Pancreas (tissue), 10 donors: ENCODE measurements around the gene TPPP. TPM values are rescaled to one million over a fixed set of nuclear protein-coding genes. Genes with fewer than 3 reads are reported as not detected.

Source experiments
- ATAC-seq, 4 donors: fragments of 200-7000 bp; cut with Tn5 transposase; one replicate each; pipeline versions ENCODE4 v1.8.0 to v1.9.1; 2020; ENCODE audit warnings: mild to moderate bottlenecking in 4 of 4, moderate library complexity in 4 of 4
- DNase-seq, 6 donors: peaks; one replicate each; pipeline ENCODE4 v3.0.0-alpha.2; 2020
- FAIRE-seq: peaks from 2 replicates; lab custom pipeline; 2012; peaks lifted over from hg19 to GRCh38; lab: Jason Lieb, UNC
- H3K27ac ChIP-seq, 4 donors: fragments of 200-600 bp; sonication (generic); 1 replicate in 3 of 4; 2 replicates in 1 of 4; pipeline versions ENCODE4 v1.5.0 to v1.8.0; 2020
- H3K27me3 ChIP-seq, 4 donors: fragments of 200-600 bp; one replicate each; pipeline ENCODE4 v1.8.0; 2021
- H3K36me3 ChIP-seq, 3 donors: fragments of 200-600 bp; sonication (generic) in 1 of 3; one replicate each; pipeline versions ENCODE4 v1.5.0 to v1.8.0; 2020 to 2021
- H3K4me1 ChIP-seq, 3 donors: fragments of 200-600 bp; one replicate each; pipeline ENCODE4 v1.8.0; 2021
- H3K4me3 ChIP-seq, 4 donors: fragments of 200-600 bp; sonication (generic) in 2 of 4; one replicate each; pipeline versions ENCODE4 v1.5.0 to v1.8.0; 2020 to 2021
- H3K9me3 ChIP-seq, 4 donors: fragments of 200-600 bp; one replicate each; pipeline ENCODE4 v1.8.0; 2021
- WGBS, 2 donors: extraction: QIAGEN DNeasy Blood & Tissue Kit; methylation state at CpG; one replicate each; pipeline ENCODE4 v1.1.7; 2013; 5-methylcytosine and 5-hydroxymethylcytosine counted together
- intact Hi-C, 3 donors: fragments of 100-400 bp; cut with DNase I; formaldehyde crosslinking; loops; one replicate each; pipeline versions ENCODE4 v1.11.1 to v1.14.2; 2022
- polyA plus RNA-seq, 2 donors: library from polyadenylated mRNA; stranded (reverse); fragments of 200-250 nt; gene quantifications; one replicate each; pipeline ENCODE4 v1.2.3, GENCODE V29; 2013
- total RNA-seq, 6 donors: library from RNA; stranded (reverse); fragmentation: NEBNext Ultra II Directional in 4 of 6; extraction: Animal tissue kit (Norgen Biotek cat#: 25700) in 4 of 6; gene quantifications; one replicate each; pipeline versions ENCODE4 v1.2.1 to v1.2.4, GENCODE V29; 2021 to 2023
- TF ChIP-seq, protein P1 (sequence below), 4 donors: fragments of 200-600 bp; sonication (generic) in 3 of 4; IDR thresholded peaks; one replicate each; pipeline versions ENCODE4 v1.5.0 to v1.8.0; 2021; ENCODE audit warnings: antibody characterized with exemption in 4 of 4
- donor health status: healthy with polysubstance abuse.
- donor health status: DM: no; HTN: no; CAD: no; lungs with moderate emphysema.
- donor health status: DM: no; HTN: no; CAD: no.
- donor health status: control.
- donor health status: control.
- donor health status: Bipolar disorder and iron deficiency.
- donor health status: DM: yes; HTN: yes; CAD: no.
- donor health status: DM: no; HTN: no; CAD: no.
- donor health status: DM: no; HTN: no; CAD: no.
- donor health status: DM: yes; HTN: yes; CAD: no.

TPPP gene
- total and polyA plus RNA-seq, 8 donors: 2.1 to 6.4 (median 2.8) TPM

DNA sequence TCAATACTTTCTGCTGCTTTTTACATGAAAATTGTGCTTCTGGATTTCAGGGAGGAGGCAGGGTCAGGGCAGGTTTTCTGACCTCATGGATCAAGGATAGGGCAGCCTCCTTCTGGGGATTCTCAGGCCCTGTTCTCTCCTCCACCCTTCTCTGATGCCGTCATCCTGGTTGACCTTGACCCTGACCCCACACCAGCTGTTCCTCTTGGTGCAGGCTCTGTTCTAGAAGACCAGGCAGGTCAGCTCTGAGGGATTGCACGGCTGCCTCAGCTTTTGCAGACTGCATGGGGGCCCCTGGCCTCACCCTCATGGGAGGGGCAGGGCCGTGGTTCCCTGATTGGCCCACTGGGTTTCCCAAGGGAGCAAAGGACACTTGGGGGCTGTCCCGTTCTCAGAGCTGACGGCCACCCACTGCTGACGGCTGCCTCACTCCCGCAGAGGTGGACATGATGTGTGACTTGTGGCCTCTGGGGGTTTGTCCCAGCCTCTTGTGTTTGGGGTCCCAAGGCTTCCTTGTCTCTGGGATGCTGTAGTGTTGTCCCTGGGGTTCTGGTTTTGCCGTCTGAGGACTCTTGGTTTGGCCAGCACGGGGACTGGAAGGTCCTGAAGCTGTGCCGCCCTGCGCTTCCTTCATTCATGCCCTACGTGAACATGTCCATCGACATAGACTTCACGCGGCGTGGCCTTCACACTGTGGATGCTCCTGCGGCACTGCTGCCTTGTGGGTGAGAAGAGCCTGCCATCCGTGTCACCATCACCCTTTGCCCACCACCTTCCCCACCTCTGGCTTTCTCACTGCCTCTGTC is 46.6 kb downstream of the TPPP start:
- FAIRE-seq (no peak), DNase-seq (no peak), ATAC-seq (no peak)
- peaks cover 0 to 6% (median 0%) of the 10 kb centered on the region in 3 donors for H3K36me3 ChIP-seq
- no peak overlapping the region for H3K27ac ChIP-seq
- H3K4me3 ChIP-seq: no peak overlapping the region
- intact Hi-C loops: no loop called here
- TF ChIP-seq, protein P1, sequence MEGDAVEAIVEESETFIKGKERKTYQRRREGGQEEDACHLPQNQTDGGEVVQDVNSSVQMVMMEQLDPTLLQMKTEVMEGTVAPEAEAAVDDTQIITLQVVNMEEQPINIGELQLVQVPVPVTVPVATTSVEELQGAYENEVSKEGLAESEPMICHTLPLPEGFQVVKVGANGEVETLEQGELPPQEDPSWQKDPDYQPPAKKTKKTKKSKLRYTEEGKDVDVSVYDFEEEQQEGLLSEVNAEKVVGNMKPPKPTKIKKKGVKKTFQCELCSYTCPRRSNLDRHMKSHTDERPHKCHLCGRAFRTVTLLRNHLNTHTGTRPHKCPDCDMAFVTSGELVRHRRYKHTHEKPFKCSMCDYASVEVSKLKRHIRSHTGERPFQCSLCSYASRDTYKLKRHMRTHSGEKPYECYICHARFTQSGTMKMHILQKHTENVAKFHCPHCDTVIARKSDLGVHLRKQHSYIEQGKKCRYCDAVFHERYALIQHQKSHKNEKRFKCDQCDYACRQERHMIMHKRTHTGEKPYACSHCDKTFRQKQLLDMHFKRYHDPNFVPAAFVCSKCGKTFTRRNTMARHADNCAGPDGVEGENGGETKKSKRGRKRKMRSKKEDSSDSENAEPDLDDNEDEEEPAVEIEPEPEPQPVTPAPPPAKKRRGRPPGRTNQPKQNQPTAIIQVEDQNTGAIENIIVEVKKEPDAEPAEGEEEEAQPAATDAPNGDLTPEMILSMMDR (IDR thresholded peaks at IDR 0.05): no peak
- no peaks in the 10 kb centered on the region for H3K4me1 ChIP-seq
- H3K27me3 ChIP-seq: no peaks in the 10 kb centered on the region
- WGBS, 2 donors: 90 to 92% methylated on average over 18 of the region's 18 CpGs
- H3K9me3 ChIP-seq: no peaks in the 10 kb centered on the region

DNA sequence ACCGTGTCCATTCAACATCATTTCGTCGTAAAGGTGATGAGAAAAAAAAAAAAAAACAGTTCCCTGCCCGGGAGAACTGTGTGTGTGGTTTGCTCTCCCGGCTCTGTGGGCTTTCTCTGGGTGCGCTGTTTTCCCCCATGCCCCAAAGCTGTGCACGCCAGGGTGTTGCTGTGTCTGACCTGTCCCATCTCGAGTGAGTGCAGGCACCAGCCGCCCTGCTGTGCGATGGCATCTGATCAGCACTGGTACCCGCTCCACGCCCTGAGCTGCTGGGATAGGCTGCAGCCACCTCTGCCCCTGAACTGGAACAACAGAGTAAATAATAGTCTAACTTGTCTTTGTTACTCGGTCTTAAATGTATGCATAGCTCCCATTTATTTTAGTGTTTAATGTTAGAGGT is 47.7 kb downstream of the TPPP start:
- Histone ChIP-seq H3K27ac (no peak overlapping the region), H3K4me3 (no peak overlapping the region), H3K36me3 (peaks cover 0 to 6% (median 0%) of the 10 kb centered on the region in 3 donors), H3K4me1 (no peaks in the 10 kb centered on the region), H3K9me3 (no peaks in the 10 kb centered on the region), H3K27me3 (no peaks in the 10 kb centered on the region)
- TF ChIP-seq, protein P1 (IDR thresholded peaks at IDR 0.05): no peak
- intact Hi-C loops: no loop called here
- 85 to 86% methylated on average over 13 of the region's 13 CpGs for WGBS, 2 donors
- no peak for ATAC-seq
- FAIRE-seq: no peak
- no peak for DNase-seq

DNA sequence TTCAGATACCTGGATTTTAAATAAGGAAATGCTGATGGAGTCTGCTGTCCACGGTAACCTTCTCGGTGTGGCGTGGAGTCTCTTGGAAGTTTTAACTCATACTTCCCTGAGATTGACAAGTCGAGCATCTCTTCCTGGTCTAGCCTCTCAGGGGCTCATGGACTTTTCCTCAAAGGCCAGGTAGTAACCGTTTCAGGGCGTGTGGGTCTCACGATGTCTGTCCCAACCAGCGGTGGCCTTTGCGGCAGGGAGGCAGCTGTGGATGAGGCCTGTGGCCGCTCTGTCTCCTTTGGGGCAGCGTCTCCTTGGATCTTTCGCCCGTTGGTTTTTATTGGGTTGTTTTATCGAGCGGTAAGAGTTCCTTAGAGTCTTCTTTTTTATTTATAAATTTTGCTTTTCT is 48.2 kb downstream of the TPPP start:
- no peak for ATAC-seq
- no peak for DNase-seq
- no peak overlapping the region for H3K27ac ChIP-seq
- no peak overlapping the region for H3K4me3 ChIP-seq
- H3K27me3 ChIP-seq: no peaks in the 10 kb centered on the region
- TF ChIP-seq, protein P1 (IDR thresholded peaks at IDR 0.05): no peak
- H3K36me3 ChIP-seq: peaks cover 0 to 6% (median 0%) of the 10 kb centered on the region in 3 donors
- FAIRE-seq: no peak
- no peaks in the 10 kb centered on the region for H3K9me3 ChIP-seq
- no peaks in the 10 kb centered on the region for H3K4me1 ChIP-seq
- 91 to 94% methylated on average over 15 of the region's 15 CpGs for WGBS, 2 donors
- intact Hi-C loops: no loop called here

DNA sequence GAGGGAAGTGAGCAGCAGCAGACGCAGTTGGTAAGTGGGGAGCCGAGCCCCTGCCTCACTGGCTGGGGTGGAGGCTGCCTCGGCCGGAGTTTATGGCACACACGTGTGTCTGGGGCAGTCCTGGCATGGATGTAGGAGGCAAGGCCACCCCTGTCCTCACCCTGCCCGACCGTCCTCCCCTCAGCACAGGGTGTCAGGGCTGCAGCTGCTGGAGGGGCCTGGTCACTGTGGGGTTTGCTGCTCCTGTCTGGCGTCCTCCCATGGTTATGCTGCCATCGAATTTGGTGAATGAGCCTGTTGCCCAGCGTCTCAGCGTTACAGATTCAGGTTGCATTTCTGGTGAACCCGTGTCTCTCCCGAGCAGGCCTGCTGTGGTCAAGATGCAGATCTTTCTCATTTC is 48.6 kb downstream of the TPPP start:
- no peak for FAIRE-seq
- TF ChIP-seq, protein P1 (IDR thresholded peaks at IDR 0.05): no peak
- peaks cover 0 to 6% (median 0%) of the 10 kb centered on the region in 3 donors for H3K36me3 ChIP-seq
- WGBS, 2 donors: 84 to 87% methylated on average over 13 of the region's 13 CpGs
- H3K27me3 ChIP-seq: no peaks in the 10 kb centered on the region
- no peaks in the 10 kb centered on the region for H3K4me1 ChIP-seq
- H3K9me3 ChIP-seq: no peaks in the 10 kb centered on the region
- DNase-seq: no peak
- no peak overlapping the region for H3K27ac ChIP-seq
- intact Hi-C loops: no loop called here
- H3K4me3 ChIP-seq: no peak overlapping the region
- no peak for ATAC-seq

DNA sequence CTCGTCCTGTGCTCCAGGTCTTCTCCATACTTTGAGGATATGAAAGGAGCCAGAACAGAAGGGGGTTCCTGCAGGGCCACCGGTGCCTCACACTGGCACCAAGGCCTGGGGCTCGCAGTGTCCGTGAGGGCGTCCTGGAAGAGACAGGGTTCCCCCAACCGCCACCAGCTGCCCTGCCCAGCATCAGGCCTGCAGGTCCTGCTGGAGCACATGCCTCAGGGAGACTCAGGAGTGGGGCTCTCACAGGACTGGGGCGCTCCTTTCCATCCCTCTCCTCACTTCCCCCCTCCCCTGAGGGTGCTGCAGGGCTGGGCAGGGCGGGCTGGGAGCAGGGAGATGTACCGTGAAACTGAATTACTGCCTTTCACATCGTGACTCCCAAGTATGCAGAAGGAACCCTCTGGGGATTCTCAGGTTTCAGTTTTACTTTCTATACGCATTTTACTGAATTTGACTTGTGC is 49.3 kb downstream of the TPPP start:
- no peak overlapping the region for H3K27ac ChIP-seq
- TF ChIP-seq, protein P1 (IDR thresholded peaks at IDR 0.05): no peak
- no peaks in the 10 kb centered on the region for H3K4me1 ChIP-seq
- intact Hi-C loops: no loop called here
- DNase-seq: no peak
- H3K27me3 ChIP-seq: no peaks in the 10 kb centered on the region
- 96 to 97% methylated on average over 10 to 11 of the region's 11 CpGs for WGBS, 2 donors
- H3K4me3 ChIP-seq: no peak overlapping the region
- no peaks in the 10 kb centered on the region for H3K9me3 ChIP-seq
- ATAC-seq: no peak
- peaks cover 0 to 6% (median 0%) of the 10 kb centered on the region in 3 donors for H3K36me3 ChIP-seq
- no peak for FAIRE-seq
